Bronchial epithelial cell (primary cell): ENCODE measurements around the gene ITPK1. TPM values are rescaled to one million over a fixed set of nuclear protein-coding genes. Genes with fewer than 3 reads are reported as not detected.

ENCODE experiments used
- DNase-seq: peaks from one replicate; pipeline ENCODE4 v3.0.0-alpha.2; 2010; ENCODE audit warnings: low read depth
- FAIRE-seq: peaks from 2 replicates; lab custom pipeline; 2011; peaks lifted over from hg19 to GRCh38; lab: Jason Lieb, UNC
- H3K27me3 ChIP-seq: 2 replicates; pipeline ENCODE4 v1.5.1; 2011; ENCODE audit warnings: low read length; ENCODE audit not compliant: control insufficient read depth, insufficient read depth
- H3K36me3 ChIP-seq: 2 replicates; pipeline ENCODE4 v1.5.1; 2011; ENCODE audit warnings: low read length; ENCODE audit not compliant: control insufficient read depth, insufficient read depth
- H3K4me3 ChIP-seq: 2 replicates; pipeline ENCODE4 v1.5.1; 2011; ENCODE audit warnings: mild to moderate bottlenecking, low read depth, low read length, control low read depth
- CTCF ChIP-seq: IDR thresholded peaks from 2 replicates; pipeline ENCODE4 v1.5.1; 2011; ENCODE audit warnings: mild to moderate bottlenecking, moderate library complexity, low read length, control low read depth, inconsistent platforms; ENCODE audit not compliant: insufficient read depth, severe bottlenecking
- total RNA-seq: library from RNA; depleted of rRNA; stranded (reverse); fragments of >200 nt; gene quantifications from 2 replicates; pipeline ENCODE4 v1.2.1, GENCODE V29; 2014

ITPK1 gene
- total RNA-seq, 1 donor from 2014 or later, result 39.8 TPM

GRCh38 chr14:93011141-93011529, 104.6 kb downstream of the ITPK1 start:
- peaks cover 18% of the 10 kb centered on the region for H3K36me3 ChIP-seq
- no peak for FAIRE-seq

GRCh38 chr14:93010522-93011140, 105.1 kb downstream of the ITPK1 start:
- DNase-seq (no peak), FAIRE-seq (peak; percentile 7)
- Histone ChIP-seq H3K4me3 (no peak overlapping the region), H3K27me3 (no peaks in the 10 kb centered on the region), H3K36me3 (peaks cover 14% of the 10 kb centered on the region)
- TF ChIP-seq CTCF, result no peak

More at GRCh38 chr14:93011141-93011529, 104.6 kb downstream of the ITPK1 start:
- Histone ChIP-seq H3K4me3 (no peak overlapping the region), H3K27me3 (no peaks in the 10 kb centered on the region)
- no peak for DNase-seq
- no peak for TF ChIP-seq CTCF

GRCh38 chr14:93010130-93010499, 105.6 kb downstream of the ITPK1 start:
- no peak for FAIRE-seq
- peaks cover 10% of the 10 kb centered on the region for H3K36me3 ChIP-seq
- no peak overlapping the region for H3K4me3 ChIP-seq
- no peaks in the 10 kb centered on the region for H3K27me3 ChIP-seq
- no peak for DNase-seq
- TF ChIP-seq CTCF, result no peak

DNA sequence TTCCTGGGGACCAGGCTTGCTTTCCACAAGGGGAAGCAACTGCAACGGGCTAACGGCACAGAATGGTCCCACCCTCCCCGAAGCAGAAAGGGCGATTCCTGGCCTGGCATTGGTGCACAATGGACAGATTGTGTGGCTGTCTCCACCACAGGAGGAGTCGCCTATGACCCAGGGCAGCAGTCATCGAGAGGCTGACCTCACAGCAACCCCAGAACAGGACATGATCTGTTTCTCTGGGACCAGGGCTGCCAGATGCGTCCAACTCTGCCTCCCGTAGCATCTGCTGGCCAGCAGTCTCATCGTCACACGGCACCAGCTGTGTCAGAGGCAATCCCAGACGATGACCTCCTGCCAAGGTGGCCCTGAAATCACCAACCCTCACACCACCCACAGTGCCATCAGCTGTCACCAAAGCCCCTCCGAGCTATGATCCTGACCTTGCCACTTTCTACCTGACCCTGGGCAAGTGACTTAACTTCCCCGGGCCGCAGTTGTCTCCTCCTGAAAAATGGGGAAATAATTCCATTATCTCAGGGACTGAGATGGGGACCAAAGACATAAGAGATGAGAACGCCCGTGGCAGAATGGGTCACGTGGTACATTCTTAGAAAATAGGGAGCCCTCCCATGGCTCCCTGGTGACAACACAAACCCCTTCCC, 106.1 kb downstream of the ITPK1 start:
- H3K27me3 ChIP-seq, result no peaks in the 10 kb centered on the region
- no peak overlapping the region for H3K4me3 ChIP-seq
- no peak for FAIRE-seq
- no peak for DNase-seq
- peaks cover 11% of the 10 kb centered on the region for H3K36me3 ChIP-seq
- no peak for TF ChIP-seq CTCF

DNA sequence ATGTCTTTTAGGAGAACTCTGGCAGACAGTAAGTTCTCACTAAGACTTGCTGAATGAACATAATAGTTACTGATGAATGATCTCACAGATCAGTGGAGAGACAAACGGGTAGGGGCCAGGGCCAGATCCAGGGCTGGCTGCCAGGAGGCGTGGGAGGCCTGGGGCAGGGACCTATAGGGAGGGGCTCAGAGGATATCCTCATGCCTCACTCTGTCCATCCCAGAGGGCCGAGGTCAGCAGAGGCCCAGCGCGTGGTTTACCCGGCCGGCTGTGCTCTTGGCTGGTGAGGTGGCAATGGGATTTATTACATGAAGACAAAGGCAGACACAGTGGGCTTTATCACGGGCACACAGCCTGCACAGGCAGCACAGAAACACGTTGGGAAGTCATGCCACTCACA, 107.3 kb downstream of the ITPK1 start:
- no peak for DNase-seq
- Histone ChIP-seq H3K36me3 (peaks cover 9% of the 10 kb centered on the region), H3K27me3 (no peaks in the 10 kb centered on the region), H3K4me3 (no peak overlapping the region)
- TF ChIP-seq CTCF, result no peak
- no peak for FAIRE-seq
